Panc1 (cell line): ENCODE measurements around the gene SLC2A1. TPM values are rescaled to one million over a fixed set of nuclear protein-coding genes. Genes with fewer than 3 reads are reported as not detected.

ENCODE experiments used
- ATAC-seq: fragments of 200-7000 bp; cut with Tn5 transposase; 2 replicates; pipeline ENCODE4 v1.9.1; 2020; ENCODE audit warnings: mild to moderate bottlenecking, moderate library complexity
- BruUV-seq: library from RNA; stranded (reverse); fragments of 400-500 nt; replicated peaks from 2 replicates; lab custom pipeline; 2021; lab: Mats Ljungman, UMichigan
- CTCF ChIA-PET: fragments of 300-600 bp; sonication (Branson Sonifier 250); formaldehyde crosslinking; loops from one replicate; lab custom pipeline; 2022; ENCODE audit warnings: antibody characterized with exemption; lab: Charles Lee
- POLR2A ChIA-PET: fragments of 300-600 bp; sonication (Branson Sonifier 250); formaldehyde crosslinking; loops from one replicate; lab custom pipeline; 2022; ENCODE audit warnings: antibody characterized with exemption; lab: Charles Lee
- DNase-seq: peaks from one replicate; pipeline ENCODE4 v3.0.0-alpha.2; 2010; ENCODE audit warnings: low read depth, low spot score
- H3K27ac ChIP-seq: 2 replicates; pipeline ENCODE4 v1.5.1; 2011; ENCODE audit warnings: mild to moderate bottlenecking, low read length, inconsistent platforms
- H3K27me3 ChIP-seq: fragments of 200-500 bp; sonication (Bioruptor generic); 2 replicates; pipeline ENCODE4 v1.6.0; 2014; ENCODE audit warnings: low read length, inconsistent platforms; ENCODE audit not compliant: control insufficient read depth, insufficient read depth
- H3K36me3 ChIP-seq: fragments of 200-500 bp; sonication (Bioruptor generic); 2 replicates; pipeline ENCODE4 v1.5.1; 2014; ENCODE audit warnings: inconsistent platforms, mild to moderate bottlenecking, low read length, moderate library complexity; ENCODE audit not compliant: control insufficient read depth, insufficient read depth
- H3K4me1 ChIP-seq: 2 replicates; pipeline ENCODE4 v1.5.1; 2011; ENCODE audit warnings: inconsistent platforms, mild to moderate bottlenecking, low read length, moderate library complexity; ENCODE audit not compliant: control insufficient read depth, insufficient read depth
- H3K4me3 ChIP-seq, 2 experiments: 2 replicates each; pipeline ENCODE4 v1.5.1; 2011 to 2012; ENCODE audit warnings: low read depth in 2 of 2, low read length in 2 of 2, mild to moderate bottlenecking in 2 of 2, inconsistent platforms in 1 of 2, moderate library complexity in 1 of 2
- H3K9me3 ChIP-seq: fragments of 200-500 bp; sonication (Bioruptor generic); 2 replicates; pipeline ENCODE4 v1.5.1; 2014; ENCODE audit warnings: low read depth, mild to moderate bottlenecking, inconsistent platforms, low read length, moderate library complexity; ENCODE audit not compliant: control insufficient read depth, insufficient read depth
- POLR2AphosphoS5 ChIP-seq: IDR thresholded peaks from 2 replicates; pipeline ENCODE4 v1.6.1; 2012; ENCODE audit warnings: mild to moderate bottlenecking, low read depth, low read length, moderate library complexity
- REST ChIP-seq, 2 experiments: IDR thresholded peaks; 2 replicates each; pipeline ENCODE4 v1.6.1; 2011 to 2012; ENCODE audit warnings: low read depth in 2 of 2, control low read depth in 1 of 2, low read length in 1 of 2, mild to moderate bottlenecking in 1 of 2, moderate library complexity in 1 of 2; ENCODE audit not compliant: insufficient read depth in 1 of 2
- SIN3A ChIP-seq: IDR thresholded peaks from 2 replicates; pipeline ENCODE4 v1.6.1; 2012; ENCODE audit warnings: low read depth, mild to moderate bottlenecking, low read length, moderate library complexity, borderline replicate concordance; ENCODE audit not compliant: insufficient read depth
- TCF7L2 ChIP-seq: IDR thresholded peaks from 2 replicates; pipeline ENCODE4 v1.6.1; 2011; ENCODE audit warnings: mild to moderate bottlenecking, low read depth, low read length, inconsistent platforms
- in situ Hi-C: cut with HindIII; loops from 2 replicates; pipeline ENCODE4 v1.10.0; 2016; ENCODE audit warnings: low sequenced_read_pairs, low pct_unique_long_range_greater_than_20kb
- intact Hi-C: fragments of 100-400 bp; cut with micrococcal nuclease; formaldehyde crosslinking; loops from one replicate; pipeline ENCODE4 v1.10.0; 2022; ENCODE audit not compliant: unreplicated experiment
- total RNA-seq: library from RNA; stranded (reverse); gene quantifications from one replicate; pipeline ENCODE4 v1.2.1, GENCODE V29; 2021; ENCODE audit not compliant: unreplicated experiment
- TF ChIP-seq, protein P1 (sequence below): fragments of 450-650 bp; IDR thresholded peaks from 2 replicates; pipeline ENCODE4 v1.5.1; 2017; ENCODE audit warnings: mild to moderate bottlenecking

The SLC2A1 gene
- total RNA-seq, 1 experiment from 2014 or later: 32.9 TPM

DNA sequence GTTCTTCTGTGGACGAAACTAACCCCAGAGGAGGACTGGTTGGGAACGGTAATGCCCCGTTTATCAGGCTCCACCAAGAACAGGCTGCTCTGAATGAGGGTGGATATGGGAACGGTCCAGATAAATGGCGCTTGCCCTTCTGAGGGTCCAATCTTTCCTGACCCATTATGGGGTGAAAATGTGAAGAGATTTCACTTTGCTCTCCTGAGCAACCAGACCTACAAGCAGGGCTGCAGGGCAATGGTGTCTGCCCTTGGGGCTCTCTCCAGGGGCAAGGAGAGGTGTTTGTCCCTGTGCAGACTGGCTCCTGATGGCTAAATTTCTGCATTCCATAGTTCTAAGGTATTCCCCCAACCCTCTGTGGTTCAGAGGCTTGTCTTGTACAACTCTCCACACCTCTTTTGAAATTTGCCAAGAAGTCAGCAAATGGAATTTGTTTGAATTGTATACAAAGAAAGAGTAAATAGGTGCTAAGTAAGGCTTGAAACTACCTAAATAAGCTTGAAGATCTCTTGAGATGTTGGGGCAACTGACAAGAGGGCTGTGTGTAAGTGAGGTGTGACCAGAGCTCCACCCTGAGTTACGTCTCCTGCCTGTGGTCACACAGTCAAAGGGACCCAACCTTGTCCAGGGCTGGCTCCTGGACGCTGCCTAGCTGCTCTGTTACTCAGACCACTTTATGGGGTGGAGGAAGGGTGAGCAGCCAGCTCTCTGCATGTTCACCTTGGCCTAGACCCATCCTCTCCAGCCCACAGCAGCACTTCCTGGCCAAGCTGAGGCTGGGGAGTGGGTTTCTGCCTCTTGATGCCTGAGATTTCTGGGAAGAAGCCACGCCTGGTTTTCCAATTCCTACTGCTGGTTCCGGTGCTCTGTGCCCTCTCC lies 24.8 kb downstream of the SLC2A1 start:
- Histone ChIP-seq H3K4me3 (no peak overlapping the region), H3K27ac (no peak overlapping the region), H3K27me3 (no peaks in the 10 kb centered on the region), H3K36me3 (no peaks in the 10 kb centered on the region), H3K9me3 (no peaks in the 10 kb centered on the region), H3K4me1 (peaks cover 12% of the 10 kb centered on the region; the same call in 1 of the 2 replicates)
- POLR2A ChIA-PET: no interaction called here
- no TSS peak for BruUV-seq
- intact Hi-C loops (no loop called here), in situ Hi-C loops (no loop called here)
- CTCF ChIA-PET: no interaction called here
- TF ChIP-seq SIN3A (no peak), POLR2AphosphoS5 (no peak), REST (IDR thresholded peaks at IDR 0.05; ENCODE audit: insufficient read depth in 1 of 2, low read depth in 2 of 2, low read length in 1 of 2) (no peak), TCF7L2 (no peak)
- TF ChIP-seq, protein P1, sequence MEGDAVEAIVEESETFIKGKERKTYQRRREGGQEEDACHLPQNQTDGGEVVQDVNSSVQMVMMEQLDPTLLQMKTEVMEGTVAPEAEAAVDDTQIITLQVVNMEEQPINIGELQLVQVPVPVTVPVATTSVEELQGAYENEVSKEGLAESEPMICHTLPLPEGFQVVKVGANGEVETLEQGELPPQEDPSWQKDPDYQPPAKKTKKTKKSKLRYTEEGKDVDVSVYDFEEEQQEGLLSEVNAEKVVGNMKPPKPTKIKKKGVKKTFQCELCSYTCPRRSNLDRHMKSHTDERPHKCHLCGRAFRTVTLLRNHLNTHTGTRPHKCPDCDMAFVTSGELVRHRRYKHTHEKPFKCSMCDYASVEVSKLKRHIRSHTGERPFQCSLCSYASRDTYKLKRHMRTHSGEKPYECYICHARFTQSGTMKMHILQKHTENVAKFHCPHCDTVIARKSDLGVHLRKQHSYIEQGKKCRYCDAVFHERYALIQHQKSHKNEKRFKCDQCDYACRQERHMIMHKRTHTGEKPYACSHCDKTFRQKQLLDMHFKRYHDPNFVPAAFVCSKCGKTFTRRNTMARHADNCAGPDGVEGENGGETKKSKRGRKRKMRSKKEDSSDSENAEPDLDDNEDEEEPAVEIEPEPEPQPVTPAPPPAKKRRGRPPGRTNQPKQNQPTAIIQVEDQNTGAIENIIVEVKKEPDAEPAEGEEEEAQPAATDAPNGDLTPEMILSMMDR: no peak
- ATAC-seq (no peak), DNase-seq (no peak)

DNA sequence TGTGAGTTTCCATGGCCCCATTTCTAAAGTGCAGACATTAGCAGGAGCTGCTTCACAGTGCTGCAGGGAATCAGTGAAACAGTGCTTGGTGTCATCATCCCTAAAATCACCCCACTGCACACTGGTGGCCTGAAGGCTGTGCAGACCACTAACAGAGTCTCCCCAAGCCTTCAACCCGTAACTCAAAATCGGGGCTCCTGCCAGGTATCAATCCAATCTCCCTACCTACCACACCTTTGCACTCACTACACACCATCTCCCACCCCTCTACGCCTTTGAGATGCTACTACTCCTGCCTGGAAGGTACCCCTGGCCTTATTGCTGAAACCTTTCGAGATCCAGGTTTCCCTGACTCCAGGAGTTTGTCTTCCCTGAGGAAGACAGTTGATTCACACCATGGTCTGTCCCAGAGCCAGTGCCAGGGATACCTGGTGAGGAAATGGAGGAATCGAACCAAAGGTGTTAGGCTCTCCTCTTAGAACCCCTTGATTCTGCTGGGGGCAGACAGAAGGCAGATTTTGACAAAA lies 25.5 kb downstream of the SLC2A1 start:
- H3K27ac ChIP-seq: no peak overlapping the region
- H3K27me3 ChIP-seq: no peaks in the 10 kb centered on the region
- BruUV-seq: no TSS peak
- TF ChIP-seq POLR2AphosphoS5 (no peak), TCF7L2 (no peak), REST (IDR thresholded peaks at IDR 0.05; ENCODE audit: insufficient read depth in 1 of 2, low read depth in 2 of 2, low read length in 1 of 2) (no peak), SIN3A (no peak)
- TF ChIP-seq, protein P1: no peak
- intact Hi-C loops (no loop called here), in situ Hi-C loops (no loop called here)
- H3K9me3 ChIP-seq: no peaks in the 10 kb centered on the region
- peaks cover 7% of the 10 kb centered on the region; the same call in 1 of the 2 replicates for H3K4me1 ChIP-seq
- DNase-seq: no peak
- CTCF ChIA-PET: no interaction called here
- POLR2A ChIA-PET: no interaction called here
- ATAC-seq: no peak
- H3K36me3 ChIP-seq: no peaks in the 10 kb centered on the region
- no peak overlapping the region for H3K4me3 ChIP-seq
